Endothelial cell (in vitro differentiated cells): ENCODE data around the gene SUSD6. TPM values are rescaled to one million over a fixed set of nuclear protein-coding genes. Genes with fewer than 3 reads are reported as not detected.
"Not testable (repeated sequence)": the region's sequence is repeated elsewhere in the genome, so short reads cannot be mapped to it uniquely, and the experiment has no call there.

Experiments used
- DNase-seq: peaks from one replicate; pipeline ENCODE4 v3.0.0; 2021; ENCODE audit warnings: low spot score
- H3K27ac Mint-ChIP-seq: one replicate; pipeline ENCODE4 v1.8.0; 2021; ENCODE audit warnings: mixed read lengths, inconsistent platforms; ENCODE audit not compliant: unreplicated experiment
- H3K27me3 Mint-ChIP-seq: one replicate; pipeline ENCODE4 v1.8.0; 2021; ENCODE audit warnings: mild to moderate bottlenecking, moderate library complexity, mixed read lengths, inconsistent platforms; ENCODE audit not compliant: unreplicated experiment
- H3K36me3 Mint-ChIP-seq: one replicate; pipeline ENCODE4 v1.8.0; 2021; ENCODE audit warnings: mild to moderate bottlenecking, low read depth, mixed read lengths, inconsistent platforms; ENCODE audit not compliant: unreplicated experiment
- H3K4me1 Mint-ChIP-seq: one replicate; pipeline ENCODE4 v1.8.0; 2021; ENCODE audit warnings: mild to moderate bottlenecking, mixed read lengths, inconsistent platforms; ENCODE audit not compliant: unreplicated experiment
- H3K4me3 Mint-ChIP-seq: one replicate; pipeline ENCODE4 v1.8.0; 2021; ENCODE audit warnings: mild to moderate bottlenecking, mixed read lengths, inconsistent platforms; ENCODE audit not compliant: unreplicated experiment
- H3K9me3 Mint-ChIP-seq: one replicate; pipeline ENCODE4 v1.8.0; 2021; ENCODE audit warnings: mixed read lengths, inconsistent platforms; ENCODE audit not compliant: unreplicated experiment
- CTCF ChIP-seq: fragments of 200-600 bp; sonication (generic); IDR thresholded peaks from one replicate; pipeline ENCODE4 v1.5.0; 2021; ENCODE audit warnings: antibody characterized with exemption; ENCODE audit not compliant: unreplicated experiment
- total RNA-seq: library from RNA; stranded (reverse); fragmentation: NEBNext Ultra II Directional; extraction: Animal tissue kit (Norgen Biotek cat#: 25700); gene quantifications from one replicate; pipeline ENCODE4 v1.2.1, GENCODE V29; 2021; ENCODE audit not compliant: unreplicated experiment

The SUSD6 gene
- total RNA-seq, 1 donor from 2014 or later = 71.5 TPM

- Mint-ChIP-seq H3K27me3 (peaks cover 16% of the 10 kb centered on the region), H3K9me3 (no peaks in the 10 kb centered on the region), H3K36me3 (peaks cover 13% of the 10 kb centered on the region), H3K4me3 (peak overlapping the region; percentile 42), H3K4me1 (peaks cover 92% of the 10 kb centered on the region), H3K27ac (peak overlapping the region; percentile 75)
- no peak for DNase-seq
- no peak for TF ChIP-seq CTCF
Observed at GRCh38 chr14:69698572-69698971, 87.2 kb downstream of the SUSD6 start.

GRCh38 chr14:69699243-69699642 lies 87.8 kb downstream of the SUSD6 start:
- not testable (repeated sequence) for H3K9me3 Mint-ChIP-seq, DNase-seq, H3K4me3 Mint-ChIP-seq
- peak overlapping the region; percentile 75 for H3K27ac Mint-ChIP-seq
- H3K27me3 Mint-ChIP-seq = peaks cover 16% of the 10 kb centered on the region
- H3K4me1 Mint-ChIP-seq = peaks cover 92% of the 10 kb centered on the region
- peaks cover 16% of the 10 kb centered on the region for H3K36me3 Mint-ChIP-seq

- H3K27ac Mint-ChIP-seq = no peak overlapping the region
- TF ChIP-seq CTCF = no peak
Observed at GRCh38 chr14:69699748-69700303, 88.4 kb downstream of the SUSD6 start.

GRCh38 chr14:69700575-69700974 lies 89.2 kb downstream of the SUSD6 start:
- H3K36me3 Mint-ChIP-seq = peaks cover 21% of the 10 kb centered on the region
- H3K27me3 Mint-ChIP-seq = peaks cover 16% of the 10 kb centered on the region
- H3K4me3 Mint-ChIP-seq = peak overlapping the region; percentile 73
- H3K4me1 Mint-ChIP-seq = peaks cover 91% of the 10 kb centered on the region
- no peak for DNase-seq
- no peak for TF ChIP-seq CTCF
- peak overlapping the region; percentile 78 for H3K27ac Mint-ChIP-seq
- no peaks in the 10 kb centered on the region for H3K9me3 Mint-ChIP-seq

More at GRCh38 chr14:69699748-69700303, 88.4 kb downstream of the SUSD6 start:
- Mint-ChIP-seq H3K4me3 (peak overlapping the region; percentile 73), H3K36me3 (peaks cover 20% of the 10 kb centered on the region), H3K9me3 (no peaks in the 10 kb centered on the region), H3K4me1 (peaks cover 94% of the 10 kb centered on the region), H3K27me3 (peaks cover 16% of the 10 kb centered on the region)
- DNase-seq = no peak

GRCh38 chr14:69701291-69701690 lies 89.9 kb downstream of the SUSD6 start:
- Mint-ChIP-seq H3K4me1 (peaks cover 93% of the 10 kb centered on the region), H3K9me3 (no peaks in the 10 kb centered on the region), H3K27ac (peak overlapping the region; percentile 90), H3K4me3 (peak overlapping the region; percentile 45), H3K36me3 (peaks cover 27% of the 10 kb centered on the region), H3K27me3 (peaks cover 16% of the 10 kb centered on the region)
- no peak for DNase-seq
- no peak for TF ChIP-seq CTCF
